SJCRH30 (cell line): Measurements from ENCODE around the gene BAZ2B. TPM values are rescaled to one million over a fixed set of nuclear protein-coding genes. Genes with fewer than 3 reads are reported as not detected.
"Not testable (repeated sequence)": the region's sequence is repeated elsewhere in the genome, so short reads cannot be mapped to it uniquely, and the experiment has no call there.

ENCODE experiments used
- DNase-seq, 2 experiments: peaks; one replicate each; pipeline ENCODE4 v3.0.0-alpha.2; 2015 to 2020
- H3K27ac ChIP-seq: fragments of 250-450 bp; sonication (Bioruptor Pico); 2 replicates; pipeline ENCODE4 v1.5.1; 2020; ENCODE audit warnings: mild to moderate bottlenecking, moderate library complexity
- H3K27me3 ChIP-seq: fragments of 250-450 bp; sonication (Bioruptor Pico); 2 replicates; pipeline ENCODE4 v1.5.1; 2020; ENCODE audit warnings: mild to moderate bottlenecking, moderate library complexity
- H3K36me3 ChIP-seq: fragments of 250-450 bp; sonication (Bioruptor Pico); 2 replicates; pipeline ENCODE4 v1.5.1; 2020; ENCODE audit warnings: mild to moderate bottlenecking, moderate library complexity
- H3K4me1 ChIP-seq: fragments of 250-450 bp; sonication (Bioruptor Pico); 2 replicates; pipeline ENCODE4 v1.5.1; 2020; ENCODE audit warnings: mild to moderate bottlenecking, moderate library complexity
- H3K4me3 ChIP-seq: fragments of 250-450 bp; sonication (Bioruptor Pico); 2 replicates; pipeline ENCODE4 v1.5.1; 2020; ENCODE audit warnings: mild to moderate bottlenecking, moderate library complexity
- H3K9me3 ChIP-seq: fragments of 250-450 bp; sonication (Bioruptor Pico); replicated peaks from 2 replicates; pipeline ENCODE4 v1.5.1; 2020; ENCODE audit warnings: mild to moderate bottlenecking, moderate library complexity
- total RNA-seq: library from RNA; depleted of rRNA; stranded (reverse); fragments of >200 nt; shearing (Covaris generic); gene quantifications from 2 replicates; pipeline ENCODE4 v1.2.3, GENCODE V29; 2014

BAZ2B gene
- total RNA-seq, 1 experiment from 2014 or later, result 38.5 TPM

DNA sequence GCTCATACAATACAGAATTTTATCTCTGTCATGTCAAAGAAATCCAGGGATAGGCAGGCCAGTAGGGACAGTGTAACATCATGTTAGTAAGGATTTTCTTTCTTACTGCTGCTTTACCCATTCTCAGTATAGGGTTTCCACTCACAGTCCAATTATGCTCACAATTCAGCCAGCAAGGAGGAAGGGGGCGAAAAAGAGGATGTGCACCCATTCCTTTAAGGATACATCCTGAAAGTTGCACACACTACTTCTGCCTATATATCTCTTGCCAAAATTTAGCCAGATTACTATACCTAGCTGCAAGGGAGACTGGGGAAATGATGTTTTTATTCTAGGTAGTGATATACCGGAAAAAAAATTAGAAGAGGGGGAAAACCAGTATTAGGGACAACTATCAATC, 66.1 kb downstream of the BAZ2B start:
- no peak overlapping the region for H3K4me3 ChIP-seq
- peaks cover 2% of the 10 kb centered on the region; the same call in 1 of the 2 replicates for H3K36me3 ChIP-seq
- H3K9me3 ChIP-seq, result no peaks in the 10 kb centered on the region
- no peak overlapping the region for H3K27ac ChIP-seq
- DNase-seq, result no peak
- no peaks in the 10 kb centered on the region for H3K4me1 ChIP-seq
- H3K27me3 ChIP-seq, result no peaks in the 10 kb centered on the region

DNA sequence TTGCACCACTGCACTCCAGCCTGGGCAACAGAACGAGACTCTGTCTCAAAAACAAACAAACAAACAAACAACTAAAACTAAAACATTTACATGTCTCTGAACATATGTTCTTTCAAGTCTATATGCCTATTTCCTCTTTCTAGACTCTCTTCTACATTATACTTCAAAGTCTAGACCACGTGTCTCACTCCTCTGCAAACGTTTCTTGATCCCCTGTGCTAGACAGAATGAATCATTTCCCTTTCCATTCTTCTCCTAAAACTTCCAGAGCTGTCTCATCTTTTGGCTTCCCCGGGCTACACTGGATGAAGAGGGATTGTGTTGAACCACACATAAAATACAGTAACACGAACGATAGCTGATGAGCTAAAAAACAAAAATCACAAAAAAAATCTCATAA, 67.1 kb downstream of the BAZ2B start:
- peaks cover 2% of the 10 kb centered on the region; the same call in 1 of the 2 replicates for H3K36me3 ChIP-seq
- DNase-seq, result no peak
- no peaks in the 10 kb centered on the region for H3K27me3 ChIP-seq
- no peak overlapping the region for H3K27ac ChIP-seq
- no peaks in the 10 kb centered on the region for H3K9me3 ChIP-seq
- no peaks in the 10 kb centered on the region for H3K4me1 ChIP-seq
- H3K4me3 ChIP-seq, result no peak overlapping the region

GRCh38 chr2:159546716-159547430, 69.5 kb downstream of the BAZ2B start:
- DNase-seq, result no peak
- Histone ChIP-seq H3K27ac (no peak overlapping the region), H3K27me3 (no peaks in the 10 kb centered on the region)

DNA sequence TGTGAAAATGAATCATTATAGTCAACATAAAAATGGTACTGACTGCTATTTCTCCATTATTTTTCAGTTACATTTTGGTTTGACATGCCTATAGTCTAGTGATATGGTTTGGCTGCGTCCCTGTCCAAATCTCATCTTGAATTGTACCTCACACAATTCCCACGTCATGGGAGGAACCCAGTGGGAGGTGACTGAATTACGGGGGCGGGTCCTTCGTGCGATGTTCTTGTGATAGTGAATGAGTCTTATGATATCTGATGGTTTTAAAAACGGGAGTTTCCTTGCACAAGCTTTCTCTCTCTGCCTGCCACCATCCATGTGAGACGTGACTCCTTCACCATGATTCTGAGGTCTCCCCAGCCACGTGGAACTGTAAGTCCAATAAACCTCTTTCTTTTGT, 70.3 kb downstream of the BAZ2B start:
- no peak for DNase-seq
- Histone ChIP-seq H3K27me3 (no peaks in the 10 kb centered on the region), H3K9me3 (no peaks in the 10 kb centered on the region; the same call in 1 of the 2 replicates), H3K4me1 (no peaks in the 10 kb centered on the region), H3K36me3 (peaks cover 5% of the 10 kb centered on the region), H3K4me3 (no peak overlapping the region), H3K27ac (no peak overlapping the region)

More at GRCh38 chr2:159546716-159547430, 69.5 kb downstream of the BAZ2B start:
- Histone ChIP-seq H3K9me3 (no peaks in the 10 kb centered on the region; the same call in 1 of the 2 replicates), H3K4me3 (no peak overlapping the region), H3K4me1 (no peaks in the 10 kb centered on the region), H3K36me3 (no peaks in the 10 kb centered on the region; the same call in 1 of the 2 replicates)

- H3K4me3 ChIP-seq, result no peak overlapping the region
- no peaks in the 10 kb centered on the region; the same call in 1 of the 2 replicates for H3K9me3 ChIP-seq
- no peaks in the 10 kb centered on the region for H3K27me3 ChIP-seq
- H3K36me3 ChIP-seq, result peaks cover 5% of the 10 kb centered on the region
- no peak overlapping the region for H3K27ac ChIP-seq
- DNase-seq, result no peak
- no peaks in the 10 kb centered on the region for H3K4me1 ChIP-seq
Measured at GRCh38 chr2:159545085-159545484, 71.3 kb downstream of the BAZ2B start.

- no peak for DNase-seq
- no peak overlapping the region for H3K4me3 ChIP-seq
- H3K36me3 ChIP-seq, result peaks cover 5% of the 10 kb centered on the region
- no peaks in the 10 kb centered on the region for H3K4me1 ChIP-seq
- no peaks in the 10 kb centered on the region for H3K27me3 ChIP-seq
- H3K9me3 ChIP-seq, result no peaks in the 10 kb centered on the region; the same call in 1 of the 2 replicates
- no peak overlapping the region for H3K27ac ChIP-seq
Measured at GRCh38 chr2:159542101-159542500, 74.2 kb downstream of the BAZ2B start.

GRCh38 chr2:159539701-159540100, 76.6 kb downstream of the BAZ2B start:
- Histone ChIP-seq H3K4me1 (no peaks in the 10 kb centered on the region), H3K4me3 (no peak overlapping the region), H3K27ac (no peak overlapping the region), H3K27me3 (no peaks in the 10 kb centered on the region), H3K36me3 (peaks cover 5% of the 10 kb centered on the region), H3K9me3 (no peaks in the 10 kb centered on the region; the same call in 1 of the 2 replicates)
- no peak for DNase-seq

DNA sequence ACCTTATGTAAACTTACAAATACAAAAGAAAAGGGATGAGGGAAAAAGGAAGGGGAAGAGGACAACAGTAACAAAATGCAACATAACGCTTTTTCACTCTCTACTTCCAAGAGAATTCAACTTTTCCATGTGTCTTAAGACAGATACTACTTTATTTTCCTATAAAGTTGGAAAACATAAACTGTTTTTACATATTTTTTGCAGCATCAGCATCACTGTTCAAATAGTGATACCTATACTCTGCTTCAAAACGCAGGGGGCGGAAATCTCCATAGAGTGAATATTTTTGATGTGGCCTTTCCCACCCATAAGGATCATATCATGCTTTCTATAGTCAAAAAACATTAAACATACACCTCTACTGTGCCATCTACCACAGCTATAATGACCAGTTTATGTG, 77.5 kb downstream of the BAZ2B start:
- peaks cover 5% of the 10 kb centered on the region for H3K36me3 ChIP-seq
- no peak overlapping the region for H3K27ac ChIP-seq
- DNase-seq, result no peak
- no peak overlapping the region for H3K4me3 ChIP-seq
- H3K27me3 ChIP-seq, result no peaks in the 10 kb centered on the region
- no peaks in the 10 kb centered on the region; the same call in 1 of the 2 replicates for H3K9me3 ChIP-seq
- H3K4me1 ChIP-seq, result no peaks in the 10 kb centered on the region

DNA sequence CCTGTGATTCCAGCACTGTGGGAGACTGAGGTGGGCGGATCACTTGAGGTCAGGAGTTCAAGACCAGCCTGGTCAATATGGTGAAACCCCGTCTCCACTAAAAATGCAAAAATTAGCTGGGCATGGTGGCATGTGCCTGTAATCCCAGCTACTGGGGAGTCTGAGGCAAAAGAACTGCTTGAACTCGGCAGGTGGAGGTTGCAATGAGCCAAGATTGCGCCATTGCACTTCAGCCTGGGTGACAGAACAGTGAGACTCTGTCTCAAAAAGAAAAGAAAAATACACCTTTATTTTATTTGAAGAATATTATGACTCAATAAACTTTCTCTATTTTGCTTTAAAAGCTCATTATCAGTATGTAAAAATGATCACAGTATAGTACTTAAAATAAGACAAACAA, 81.1 kb downstream of the BAZ2B start:
- H3K9me3 ChIP-seq, result not testable (repeated sequence)

DNA sequence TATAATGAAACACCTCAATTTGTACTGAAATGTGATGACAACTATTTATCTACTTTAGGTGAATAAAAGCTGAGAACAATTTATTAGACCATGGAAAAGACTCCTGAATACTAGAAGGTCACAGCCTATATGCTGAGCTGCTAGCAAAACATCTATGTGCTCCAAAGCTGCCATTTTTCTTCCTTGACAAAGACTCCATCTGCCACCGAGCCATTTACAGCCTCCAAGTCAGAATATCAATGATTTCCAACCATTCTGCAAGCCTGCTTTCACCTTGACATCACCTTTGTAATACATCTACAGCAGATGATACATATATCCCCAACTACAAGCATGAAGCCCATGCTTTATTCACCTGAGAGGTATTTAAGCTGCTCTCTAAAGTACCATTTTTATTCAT, 84.9 kb downstream of the BAZ2B start:
- no peak for DNase-seq
- Histone ChIP-seq H3K9me3 (no peaks in the 10 kb centered on the region), H3K27ac (no peak overlapping the region), H3K36me3 (no peaks in the 10 kb centered on the region), H3K4me3 (no peak overlapping the region), H3K27me3 (no peaks in the 10 kb centered on the region), H3K4me1 (no peaks in the 10 kb centered on the region)

More for the DNA sequence above, 81.1 kb downstream of the BAZ2B start:
- not testable (repeated sequence) for H3K4me1 ChIP-seq, H3K36me3 ChIP-seq, H3K27ac ChIP-seq, DNase-seq, H3K4me3 ChIP-seq, H3K27me3 ChIP-seq

DNA sequence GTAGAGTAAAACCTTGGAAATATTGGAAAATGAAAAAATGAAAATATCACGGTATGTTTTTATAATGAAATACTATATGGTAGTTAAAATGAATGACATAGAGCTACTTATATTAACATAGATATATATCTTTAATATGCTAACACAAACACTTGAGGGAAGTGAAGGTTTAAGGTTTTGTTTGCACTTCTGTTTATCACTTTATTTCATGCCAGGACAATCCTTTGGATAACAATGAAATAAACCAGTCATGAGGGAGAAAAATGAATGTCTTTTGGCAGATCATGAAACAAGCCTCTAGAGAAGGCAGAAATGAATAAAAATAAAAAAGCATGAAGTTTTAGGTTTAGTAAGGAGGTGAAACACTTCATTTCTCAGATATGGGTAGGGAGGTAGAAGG, 89.9 kb downstream of the BAZ2B start:
- H3K4me3 ChIP-seq, result no peak overlapping the region
- no peaks in the 10 kb centered on the region for H3K27me3 ChIP-seq
- H3K4me1 ChIP-seq, result no peaks in the 10 kb centered on the region
- no peaks in the 10 kb centered on the region for H3K36me3 ChIP-seq
- DNase-seq, result no peak
- H3K9me3 ChIP-seq, result no peaks in the 10 kb centered on the region
- no peak overlapping the region for H3K27ac ChIP-seq

- no peaks in the 10 kb centered on the region for H3K4me1 ChIP-seq
- DNase-seq, result no peak
- H3K27me3 ChIP-seq, result no peaks in the 10 kb centered on the region
- no peak overlapping the region for H3K27ac ChIP-seq
- no peaks in the 10 kb centered on the region for H3K9me3 ChIP-seq
- no peaks in the 10 kb centered on the region for H3K36me3 ChIP-seq
- no peak overlapping the region for H3K4me3 ChIP-seq
Measured at GRCh38 chr2:159525012-159525411, 91.3 kb downstream of the BAZ2B start.

GRCh38 chr2:159521272-159521671, 95.1 kb downstream of the BAZ2B start:
- H3K4me1 ChIP-seq, result 0 out of 2 replicates have a peak, but pooled peaks cover 3% of the 10 kb centered on the region
- H3K27ac ChIP-seq, result no peak overlapping the region
- H3K4me3 ChIP-seq, result no peak overlapping the region
- H3K9me3 ChIP-seq, result no peaks in the 10 kb centered on the region
- no peak for DNase-seq
- no peaks in the 10 kb centered on the region for H3K36me3 ChIP-seq
- H3K27me3 ChIP-seq, result no peaks in the 10 kb centered on the region

- H3K9me3 ChIP-seq, result no peaks in the 10 kb centered on the region
- H3K4me1 ChIP-seq, result 0 out of 2 replicates have a peak, but pooled peaks cover 8% of the 10 kb centered on the region
- H3K27me3 ChIP-seq, result no peaks in the 10 kb centered on the region
- no peak overlapping the region for H3K27ac ChIP-seq
- no peaks in the 10 kb centered on the region for H3K36me3 ChIP-seq
- no peak overlapping the region for H3K4me3 ChIP-seq
- peak in 1 of 2 experiments; percentile 11 for DNase-seq
Measured at GRCh38 chr2:159518321-159519005, 97.9 kb downstream of the BAZ2B start.

- peak overlapping the region; percentile 52 for H3K4me3 ChIP-seq
- DNase-seq, result peak; percentile 1 to 51
- H3K27ac ChIP-seq, result peak overlapping the region; percentile 57
- H3K9me3 ChIP-seq, result no peaks in the 10 kb centered on the region
- H3K4me1 ChIP-seq, result 0 out of 2 replicates have a peak, but pooled peaks cover 8% of the 10 kb centered on the region
- H3K36me3 ChIP-seq, result no peaks in the 10 kb centered on the region
- H3K27me3 ChIP-seq, result no peaks in the 10 kb centered on the region
Measured at GRCh38 chr2:159516241-159516758, 100.0 kb downstream of the BAZ2B start.
